Activated CD8-positive, alpha-beta T cell treated with anti-CD3 and anti-CD28 coated beads for 36 hours (primary cell): ENCODE results near the gene VDAC1. TPM values are rescaled to one million over a fixed set of nuclear protein-coding genes. Genes with fewer than 3 reads are reported as not detected.
A peak's percentile ranks its signal among the peaks of the same experiment; 100 is the strongest.

Experiments
- ATAC-seq: fragments of 200-7000 bp; cut with Tn5 transposase; one replicate; pipeline ENCODE4 v1.10.0; 2021; ENCODE audit warnings: mild to moderate bottlenecking, moderate library complexity
- CTCF ChIA-PET: fragments of 350-600 bp; sonication (Branson Sonifier 250); formaldehyde crosslinking; loops from one replicate; lab custom pipeline; 2021; ENCODE audit warnings: antibody characterized with exemption; lab: Charles Lee
- POLR2A ChIA-PET: fragments of 350-600 bp; sonication (Branson Sonifier 250); formaldehyde crosslinking; loops from one replicate; lab custom pipeline; 2021; ENCODE audit warnings: antibody characterized with exemption; lab: Charles Lee
- DNase-seq: peaks from one replicate; pipeline ENCODE4 v3.0.0-alpha.2; 2020
- H3K27ac Mint-ChIP-seq: one replicate; pipeline ENCODE4 v1.8.0; 2021; ENCODE audit warnings: mild to moderate bottlenecking, mixed read lengths
- H3K27me3 Mint-ChIP-seq: one replicate; pipeline ENCODE4 v1.8.0; 2021; ENCODE audit warnings: mixed read lengths
- H3K36me3 Mint-ChIP-seq: one replicate; pipeline ENCODE4 v1.8.0; 2021; ENCODE audit warnings: low read depth, mixed read lengths
- H3K4me1 Mint-ChIP-seq: one replicate; pipeline ENCODE4 v1.8.0; 2021; ENCODE audit warnings: low read depth, mixed read lengths
- H3K4me3 Mint-ChIP-seq: one replicate; pipeline ENCODE4 v1.8.0; 2021; ENCODE audit warnings: mild to moderate bottlenecking, moderate library complexity, mixed read lengths
- H3K9me3 Mint-ChIP-seq: one replicate; pipeline ENCODE4 v1.8.0; 2021; ENCODE audit warnings: mixed read lengths
- intact Hi-C: fragments of 100-400 bp; cut with micrococcal nuclease; formaldehyde crosslinking; loops from one replicate; pipeline ENCODE4 v1.10.0; 2022
- total RNA-seq, 2 experiments: library from RNA; stranded (reverse); gene quantifications; one replicate each; pipeline ENCODE4 v1.2.3, GENCODE V29; 2021
- TF ChIP-seq, protein P1 (sequence below): fragments of 200-600 bp; IDR thresholded peaks from one replicate; pipeline ENCODE4 v1.8.0; 2022; ENCODE audit warnings: antibody characterized with exemption, mild to moderate bottlenecking

The VDAC1 gene
- 100 to 1,000 TPM; 481 to 484 TPM for total RNA-seq

DNA sequence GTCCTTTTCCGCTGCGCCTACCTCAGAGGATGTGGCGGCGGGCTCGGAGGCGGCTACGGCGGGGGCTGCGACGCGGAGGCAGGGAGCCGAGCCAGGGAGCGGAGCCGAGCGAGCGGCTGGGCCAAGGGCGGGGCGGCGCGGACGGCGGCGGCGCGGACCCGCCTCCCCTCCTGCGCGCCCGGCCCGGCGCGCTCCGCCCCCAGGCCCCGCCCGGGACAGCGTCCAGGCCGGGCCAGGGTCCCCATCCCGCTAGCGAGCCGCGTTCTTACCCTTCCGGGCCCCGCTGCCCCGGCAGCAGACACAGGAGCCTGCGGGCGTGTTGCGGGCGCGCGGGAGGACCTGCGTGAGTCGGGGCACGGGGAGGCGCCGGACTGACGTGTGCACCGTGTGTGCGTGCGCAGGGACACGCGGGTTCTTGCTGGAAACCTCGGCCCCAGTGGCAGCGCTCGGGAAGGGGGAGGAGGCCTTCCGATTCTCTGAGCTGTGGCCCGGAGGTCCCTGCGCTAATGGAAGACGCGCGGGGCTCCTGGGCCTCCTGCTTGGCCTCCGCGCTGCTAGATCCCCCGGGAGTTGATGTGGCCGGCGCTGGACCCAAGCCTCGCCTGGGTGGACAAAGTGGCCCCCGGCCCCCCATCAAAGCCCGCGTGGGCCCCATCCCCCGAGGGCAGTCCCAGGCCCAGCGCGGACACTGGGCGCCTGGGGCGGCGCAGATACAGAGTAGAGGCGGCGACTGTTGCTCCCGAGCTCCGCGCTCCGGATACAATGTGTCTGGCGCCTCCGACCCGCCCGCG, at the start of gene VDAC1:
TSS of gene VDAC1 (minus strand) at position 350 of the 791 bp plus-strand sequence. CDS start 11,963 bp downstream, outside the sequence.
- TF ChIP-seq, protein P1, sequence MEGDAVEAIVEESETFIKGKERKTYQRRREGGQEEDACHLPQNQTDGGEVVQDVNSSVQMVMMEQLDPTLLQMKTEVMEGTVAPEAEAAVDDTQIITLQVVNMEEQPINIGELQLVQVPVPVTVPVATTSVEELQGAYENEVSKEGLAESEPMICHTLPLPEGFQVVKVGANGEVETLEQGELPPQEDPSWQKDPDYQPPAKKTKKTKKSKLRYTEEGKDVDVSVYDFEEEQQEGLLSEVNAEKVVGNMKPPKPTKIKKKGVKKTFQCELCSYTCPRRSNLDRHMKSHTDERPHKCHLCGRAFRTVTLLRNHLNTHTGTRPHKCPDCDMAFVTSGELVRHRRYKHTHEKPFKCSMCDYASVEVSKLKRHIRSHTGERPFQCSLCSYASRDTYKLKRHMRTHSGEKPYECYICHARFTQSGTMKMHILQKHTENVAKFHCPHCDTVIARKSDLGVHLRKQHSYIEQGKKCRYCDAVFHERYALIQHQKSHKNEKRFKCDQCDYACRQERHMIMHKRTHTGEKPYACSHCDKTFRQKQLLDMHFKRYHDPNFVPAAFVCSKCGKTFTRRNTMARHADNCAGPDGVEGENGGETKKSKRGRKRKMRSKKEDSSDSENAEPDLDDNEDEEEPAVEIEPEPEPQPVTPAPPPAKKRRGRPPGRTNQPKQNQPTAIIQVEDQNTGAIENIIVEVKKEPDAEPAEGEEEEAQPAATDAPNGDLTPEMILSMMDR: no peak
- POLR2A ChIA-PET: interaction anchor here (0.6 to 3.4 kb wide), 34 partner anchors 9 to 682 kb away, joined by 3 to 23 read pairs (median 5); partner anchors contain the start of genes C5orf15, PPP2CA, SEC24A and SKP1
- Mint-ChIP-seq H3K9me3 (no peaks in the 10 kb centered on the region), H3K27me3 (no peaks in the 10 kb centered on the region), H3K4me3 (peak within 1 kb of the TSS; percentile 95), H3K4me1 (peaks cover 38% of the 10 kb centered on the region), H3K36me3 (peaks cover 40% of the 10 kb centered on the region), H3K27ac (peak within 1 kb of the TSS; percentile 99)
- CTCF ChIA-PET: interaction anchor here (1.0 to 3.2 kb wide), 5 partner anchors 8 to 179 kb away, joined by 4 to 19 read pairs (median 4); no protein-coding TSS in a partner anchor
- ATAC-seq: peak; percentile 85
- intact Hi-C loops: no loop called here
- DNase-seq: peak; percentile 89

GRCh38 chr5:134053840-134054338, 49.1 kb upstream of the VDAC1 start:
- no peak for DNase-seq
- ChIA-PET CTCF (interaction anchor here (1.0 to 25.4 kb wide), 7 partner anchors 10 to 86 kb away, joined by 4 to 1049 read pairs (median 11); no protein-coding TSS in a partner anchor), POLR2A (interaction anchor here (0.9 to 2.0 kb wide), 4 partner anchors 9 to 123 kb away, joined by 4 to 5 read pairs (median 4); partner anchors contain the start of gene SKP1)
- Mint-ChIP-seq H3K4me3 (no peak overlapping the region), H3K27ac (peak overlapping the region; percentile 58), H3K4me1 (peaks cover 38% of the 10 kb centered on the region), H3K27me3 (no peaks in the 10 kb centered on the region), H3K36me3 (no peaks in the 10 kb centered on the region), H3K9me3 (no peaks in the 10 kb centered on the region)
- ATAC-seq: peak; percentile 74
- intact Hi-C loops: no loop called here
- TF ChIP-seq, protein P1: no peak

DNA sequence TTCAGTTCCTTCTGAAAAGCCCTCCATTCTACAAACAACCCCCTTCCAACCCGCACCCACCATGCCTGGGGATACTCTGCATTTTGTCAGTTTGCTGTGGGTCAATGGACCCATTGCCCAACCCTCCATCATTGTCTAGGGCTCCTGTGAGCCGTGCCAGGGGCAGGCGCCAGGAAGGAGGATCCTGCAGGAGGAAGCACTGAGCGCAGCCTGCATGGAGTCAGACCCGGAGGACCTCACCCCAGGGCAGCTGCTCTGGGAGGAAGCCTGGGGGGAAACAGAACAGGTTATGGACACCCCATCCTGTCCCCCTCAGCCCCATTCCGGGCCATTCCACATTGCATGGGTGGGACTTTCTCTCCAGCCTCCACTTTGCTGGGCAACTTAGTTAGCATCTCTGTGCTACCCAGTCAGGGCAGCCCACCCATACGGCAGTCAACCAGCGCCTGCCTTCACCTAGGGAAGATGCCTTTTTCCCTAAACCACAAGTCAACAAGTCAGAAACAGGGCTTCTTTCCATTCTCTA, 48.6 kb upstream of the VDAC1 start:
- CTCF ChIA-PET: interaction anchor here (1.0 to 25.4 kb wide), 7 partner anchors 9 to 87 kb away, joined by 4 to 1049 read pairs (median 16); no protein-coding TSS in a partner anchor
- H3K27ac Mint-ChIP-seq: peak overlapping the region; percentile 58
- ATAC-seq (peak; percentile 43), DNase-seq (no peak)
- intact Hi-C loops: no loop called here
- POLR2A ChIA-PET: interaction anchor here (0.9 to 2.0 kb wide), 4 partner anchors 8 to 124 kb away, joined by 4 to 5 read pairs (median 4); partner anchors contain the start of gene SKP1
- no peaks in the 10 kb centered on the region for H3K36me3 Mint-ChIP-seq
- no peaks in the 10 kb centered on the region for H3K9me3 Mint-ChIP-seq
- H3K4me3 Mint-ChIP-seq: no peak overlapping the region
- H3K4me1 Mint-ChIP-seq: peaks cover 33% of the 10 kb centered on the region
- TF ChIP-seq, protein P1: no peak
- no peaks in the 10 kb centered on the region for H3K27me3 Mint-ChIP-seq

DNA sequence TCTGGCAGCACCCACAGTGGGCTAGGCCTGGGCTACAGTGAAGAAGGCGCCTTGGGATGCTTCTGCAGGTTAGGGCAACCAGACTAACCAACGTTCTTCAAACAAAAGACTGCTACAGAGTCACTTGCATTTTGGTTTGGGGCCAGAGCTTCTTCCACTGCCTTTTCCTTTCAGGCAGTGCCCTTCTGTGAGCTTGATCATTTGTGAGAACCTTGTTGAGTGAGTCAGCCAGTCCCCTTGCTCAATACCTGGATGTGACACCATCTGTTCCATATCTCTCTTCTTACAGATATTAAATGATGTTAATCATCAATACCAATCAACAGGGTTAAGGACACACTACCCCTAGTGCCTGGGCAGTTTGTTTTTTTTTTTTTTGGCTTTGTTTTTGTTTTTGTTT, 46.5 kb upstream of the VDAC1 start:
- no peaks in the 10 kb centered on the region for H3K27me3 Mint-ChIP-seq
- peak; percentile 31 for DNase-seq
- intact Hi-C loops: no loop called here
- TF ChIP-seq, protein P1: no peak
- no peak overlapping the region for H3K4me3 Mint-ChIP-seq
- no peaks in the 10 kb centered on the region for H3K36me3 Mint-ChIP-seq
- ChIA-PET POLR2A (interaction anchor here (0.8 to 1.5 kb wide), 3 partner anchors 9 to 60 kb away, joined by 3 to 4 read pairs (median 3); no protein-coding TSS in a partner anchor), CTCF (interaction anchor here (1.0 to 25.4 kb wide), 7 partner anchors 7 to 118 kb away, joined by 3 to 1049 read pairs (median 6); no protein-coding TSS in a partner anchor)
- ATAC-seq: peak; percentile 39
- H3K27ac Mint-ChIP-seq: no peak overlapping the region
- no peaks in the 10 kb centered on the region for H3K9me3 Mint-ChIP-seq
- peaks cover 36% of the 10 kb centered on the region for H3K4me1 Mint-ChIP-seq
